HG03066 (cell line): ENCODE data around the gene HES4.
"Not testable (repeated sequence)": the region's sequence is repeated elsewhere in the genome, so short reads cannot be mapped to it uniquely, and the experiment has no call there.

Experiments
- ATAC-seq: cut with Tn5 transposase; IDR thresholded peaks from one replicate; pipeline ENCODE4 v1.9.1; 2021; ENCODE audit warnings: low read depth; ENCODE audit not compliant: unreplicated experiment

The HES4 gene

DNA sequence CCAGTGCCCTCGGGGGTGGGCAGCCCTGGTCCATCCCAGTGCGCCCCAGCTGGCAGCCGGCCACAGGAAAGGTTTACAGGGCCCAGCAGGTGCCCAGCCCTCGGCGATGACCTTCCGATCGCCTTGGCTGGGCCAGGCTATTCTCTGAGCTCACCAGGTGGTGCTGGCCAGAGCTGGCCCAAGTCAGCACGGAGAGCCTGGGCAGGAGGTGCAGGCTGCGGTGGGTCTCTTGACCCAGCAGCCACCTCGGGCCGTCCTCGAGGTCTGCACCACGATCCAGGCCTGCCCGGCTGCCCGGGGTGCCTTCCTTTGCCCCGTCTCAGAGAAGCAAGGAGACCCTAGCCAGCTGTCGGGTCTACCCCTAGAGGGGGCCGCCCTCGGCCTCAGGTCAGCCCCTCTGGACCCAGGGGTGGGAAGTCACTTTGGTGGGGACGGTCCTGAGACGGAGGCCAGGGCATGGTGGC lies 18.4 kb downstream of the HES4 start:
- no peak for ATAC-seq

DNA sequence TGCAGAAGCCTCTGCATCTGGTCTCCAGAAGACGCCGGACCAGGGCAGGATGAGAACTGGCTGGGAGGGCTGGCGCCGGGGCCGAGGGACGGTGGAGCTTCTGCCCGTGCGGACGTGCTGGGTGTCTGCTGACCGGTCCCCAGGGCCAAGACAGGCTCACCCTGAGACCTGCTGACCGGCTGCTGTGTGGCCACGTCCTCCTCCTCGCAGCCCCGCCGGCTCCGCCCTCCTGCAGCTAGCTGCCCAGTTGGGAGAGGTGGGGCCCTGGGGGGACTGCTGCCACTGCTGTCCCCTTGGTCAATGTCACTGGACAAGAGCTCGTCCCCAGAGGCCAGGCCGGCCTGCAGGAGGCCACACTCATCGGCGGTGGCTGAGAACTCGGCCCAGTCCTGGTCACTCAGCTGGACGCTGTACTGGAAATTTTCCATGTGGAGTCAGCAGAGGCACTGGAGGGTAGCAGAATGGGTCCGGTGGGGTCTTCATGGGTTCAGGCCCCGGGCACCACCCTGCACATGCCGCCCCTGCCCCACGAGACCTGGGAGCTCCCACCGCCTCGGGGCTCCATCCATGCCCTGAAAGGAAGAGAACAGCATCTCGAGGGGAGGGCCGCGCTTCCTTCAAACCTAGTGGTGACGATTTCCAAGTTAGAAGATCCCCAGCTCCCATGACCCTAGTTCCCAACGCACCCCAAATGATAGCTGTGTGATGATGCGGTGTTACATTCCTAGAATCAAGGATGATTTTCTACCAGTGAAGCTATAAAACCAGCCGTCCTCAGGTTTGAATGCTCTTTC lies 19.1 kb downstream of the HES4 start:
- no peak for ATAC-seq

DNA sequence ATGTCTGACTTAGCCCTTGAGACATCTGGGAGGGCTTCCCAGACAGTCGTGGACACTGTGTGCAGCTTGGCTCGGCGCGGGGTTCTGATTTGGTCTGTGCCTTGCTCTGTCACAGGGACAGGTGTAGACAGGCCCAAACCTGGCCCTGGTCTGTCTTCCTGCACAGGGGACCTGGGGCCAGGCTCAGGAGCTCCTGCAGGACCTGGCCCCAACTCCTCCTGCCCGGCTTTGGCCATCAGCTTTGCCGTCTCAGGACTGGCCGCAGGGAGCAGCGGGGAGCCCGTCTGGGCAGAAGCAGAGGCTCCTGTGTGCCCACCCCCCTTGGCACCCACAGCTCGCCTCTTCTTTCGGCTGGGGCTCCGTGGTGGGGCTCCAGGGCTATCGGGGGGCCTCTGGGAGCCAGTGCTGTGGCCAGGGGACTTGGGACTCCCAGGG lies 19.7 kb downstream of the HES4 start:
- ATAC-seq = no peak

DNA sequence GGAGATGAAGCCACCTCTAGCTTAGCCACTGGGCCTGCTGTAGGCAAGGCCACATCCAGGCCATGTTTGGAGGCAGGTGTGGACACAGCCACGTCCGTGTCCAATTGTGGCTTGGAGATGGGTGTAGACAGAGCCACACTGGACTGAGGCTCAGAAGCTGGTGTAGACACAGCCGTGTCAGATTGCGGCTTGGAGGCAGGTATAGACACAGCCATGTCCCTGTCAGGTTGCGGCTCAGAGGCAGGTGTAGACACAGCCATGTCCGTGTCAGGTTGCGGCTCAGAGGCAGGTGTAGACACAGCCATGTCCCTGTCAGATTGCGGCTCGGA lies 20.2 kb downstream of the HES4 start:
- ATAC-seq = no peak

DNA sequence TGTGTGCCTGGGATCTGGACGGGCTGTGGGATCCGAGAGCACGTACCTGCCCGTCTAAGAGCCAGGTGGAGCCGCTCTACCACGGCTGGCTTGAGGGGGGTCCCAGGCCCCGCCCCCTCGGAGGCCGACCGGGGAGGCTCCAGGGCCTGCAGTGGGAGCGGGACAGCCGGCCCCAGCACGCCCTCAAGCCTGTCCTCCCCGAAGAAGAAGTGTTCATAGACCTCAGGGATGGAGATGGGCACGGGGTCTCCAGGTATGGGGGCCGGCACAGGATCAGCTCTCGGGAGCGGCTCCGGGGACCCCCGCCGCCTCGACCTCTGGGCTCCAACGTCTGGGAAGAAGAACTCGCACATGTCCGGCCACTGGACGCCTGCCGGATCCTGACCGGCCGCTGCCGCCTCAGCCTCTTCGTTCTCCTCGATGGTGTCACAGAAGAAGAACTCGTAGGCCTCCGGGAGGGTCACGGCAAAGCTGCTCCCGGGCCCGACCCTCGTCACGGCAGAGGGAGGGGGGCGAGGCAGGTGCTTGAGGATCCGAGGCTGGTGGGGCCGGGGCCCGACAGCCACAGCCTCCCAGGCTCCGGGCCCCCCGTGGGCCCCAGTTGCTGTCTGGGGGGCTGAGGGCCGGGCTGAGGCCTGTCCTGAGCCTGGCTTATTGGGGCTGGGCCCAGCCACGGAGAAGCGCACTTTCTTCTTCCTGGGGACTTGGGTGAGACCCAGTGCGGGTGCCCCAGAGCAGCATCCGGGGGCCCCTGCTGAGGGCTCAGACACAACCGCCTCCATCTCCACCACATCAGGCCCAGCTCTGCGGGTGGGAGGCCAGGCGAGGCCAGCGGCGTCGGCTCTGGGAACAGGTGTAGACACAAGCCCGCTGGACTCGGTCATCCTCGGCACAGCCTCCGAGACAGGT lies 20.8 kb downstream of the HES4 start:
- no peak for ATAC-seq

DNA sequence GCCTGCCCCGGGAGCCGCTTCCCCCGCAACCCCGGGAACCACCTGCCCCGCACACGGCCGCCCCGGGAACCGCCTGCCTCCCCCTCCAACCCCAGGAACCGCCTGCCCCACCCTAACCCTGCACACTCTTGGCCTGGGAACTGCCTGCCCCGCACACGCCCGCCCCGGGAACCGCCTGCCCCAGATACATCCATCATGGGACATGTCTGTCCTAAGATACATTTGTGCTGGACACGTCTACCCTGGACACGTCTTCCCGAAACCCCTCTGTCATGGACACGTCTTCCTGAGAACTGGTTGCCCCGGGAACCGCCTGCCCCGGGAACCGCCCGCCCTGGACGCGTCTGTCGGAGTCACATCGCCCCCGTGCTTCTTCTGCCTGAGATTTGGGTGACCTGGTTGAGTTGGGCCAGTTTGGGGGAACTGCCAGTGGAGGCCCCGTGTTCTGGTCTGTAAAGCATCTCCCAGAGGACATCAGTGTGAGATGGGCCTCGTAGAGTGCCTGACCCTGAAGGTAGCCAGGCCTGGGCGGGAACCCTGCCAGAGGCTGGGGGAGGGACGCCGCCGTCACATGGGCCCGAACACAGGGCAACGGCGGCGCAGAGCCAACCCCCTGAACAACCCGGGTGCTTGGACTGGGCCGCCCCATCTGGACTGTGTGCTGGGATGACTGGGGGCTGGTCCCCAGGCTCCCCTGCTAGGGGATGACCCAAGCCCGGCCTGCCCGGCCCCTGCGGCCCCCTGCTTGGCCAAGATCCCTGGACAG lies 21.6 kb downstream of the HES4 start:
- ATAC-seq = no peak

DNA sequence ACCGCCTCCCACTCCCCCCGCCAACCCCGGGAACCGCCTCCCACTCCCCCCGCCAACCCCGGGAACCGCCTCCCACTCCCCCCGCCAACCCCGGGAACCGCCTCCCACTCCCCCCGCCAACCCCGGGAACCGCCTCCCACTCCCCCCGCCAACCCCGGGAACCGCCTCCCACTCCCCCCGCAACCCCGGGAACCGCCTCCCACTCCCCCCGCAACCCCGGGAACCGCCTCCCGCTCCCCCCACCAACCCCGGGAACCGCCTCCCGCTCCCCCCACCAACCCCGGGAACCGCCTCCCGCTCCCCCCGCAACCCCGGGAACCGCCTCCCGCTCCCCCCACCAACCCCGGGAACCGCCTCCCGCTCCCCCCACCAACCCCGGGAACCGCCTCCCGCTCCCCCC lies 23.1 kb downstream of the HES4 start:
- ATAC-seq = not testable (repeated sequence)

DNA sequence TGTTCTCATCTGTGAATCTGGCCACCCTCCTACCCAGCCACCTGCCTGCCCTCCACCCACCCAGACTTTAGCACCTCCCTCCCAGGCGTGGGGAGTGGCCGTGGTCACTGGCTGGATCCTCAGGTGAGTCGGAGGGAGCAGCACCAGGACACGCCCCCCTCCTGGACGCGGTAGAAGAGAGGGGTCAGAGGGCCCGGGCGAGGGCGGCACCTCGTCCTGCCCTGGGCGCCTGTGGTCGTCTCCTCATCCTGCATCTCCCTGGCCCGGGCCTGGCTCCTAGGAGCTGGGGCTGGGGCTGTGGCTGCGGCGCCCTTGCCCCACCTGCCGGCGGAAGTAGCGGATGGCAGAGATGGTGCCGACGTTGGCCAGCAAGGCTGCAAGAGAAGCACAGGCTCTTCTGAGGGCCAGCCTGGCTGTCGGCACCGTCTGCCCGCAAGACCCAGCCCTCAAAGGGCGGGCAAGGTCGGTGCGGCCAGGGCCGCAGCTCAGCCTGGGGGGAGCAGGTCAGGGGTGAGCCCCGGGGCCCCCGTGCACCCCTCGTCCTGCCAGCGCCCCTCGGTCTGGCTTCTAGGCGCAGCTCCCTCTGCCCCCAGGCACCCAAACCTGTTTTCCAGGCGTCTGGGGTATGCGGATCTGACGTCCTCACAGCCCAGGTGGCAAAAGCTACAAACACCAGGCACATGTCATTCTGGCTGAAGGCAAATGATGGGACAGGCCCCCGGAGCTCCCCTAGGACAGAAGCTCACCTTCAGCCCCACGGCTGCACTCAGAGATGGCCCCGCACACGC lies 23.8 kb downstream of the HES4 start:
- ATAC-seq = no peak

DNA sequence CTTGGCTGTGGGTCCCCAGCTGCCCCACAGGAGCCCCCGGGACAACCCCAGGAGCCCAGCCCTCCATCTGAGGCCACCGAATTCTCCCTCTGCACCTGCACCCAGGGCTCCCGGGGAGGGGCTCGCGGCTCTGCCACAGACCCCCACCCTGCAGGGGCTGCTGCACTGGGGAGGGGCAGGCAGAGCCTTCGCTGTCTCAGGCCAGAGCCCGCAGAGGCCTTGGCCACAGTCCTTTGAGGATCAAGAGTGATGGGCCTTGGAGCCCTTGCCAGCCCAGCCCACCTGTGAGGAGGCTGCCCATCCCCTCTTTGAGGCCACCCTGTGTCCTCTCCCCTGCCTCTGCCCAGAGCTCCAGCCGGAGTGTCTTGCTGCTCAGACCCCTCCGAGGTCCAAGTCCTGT lies 24.5 kb downstream of the HES4 start:
- ATAC-seq = no peak

DNA sequence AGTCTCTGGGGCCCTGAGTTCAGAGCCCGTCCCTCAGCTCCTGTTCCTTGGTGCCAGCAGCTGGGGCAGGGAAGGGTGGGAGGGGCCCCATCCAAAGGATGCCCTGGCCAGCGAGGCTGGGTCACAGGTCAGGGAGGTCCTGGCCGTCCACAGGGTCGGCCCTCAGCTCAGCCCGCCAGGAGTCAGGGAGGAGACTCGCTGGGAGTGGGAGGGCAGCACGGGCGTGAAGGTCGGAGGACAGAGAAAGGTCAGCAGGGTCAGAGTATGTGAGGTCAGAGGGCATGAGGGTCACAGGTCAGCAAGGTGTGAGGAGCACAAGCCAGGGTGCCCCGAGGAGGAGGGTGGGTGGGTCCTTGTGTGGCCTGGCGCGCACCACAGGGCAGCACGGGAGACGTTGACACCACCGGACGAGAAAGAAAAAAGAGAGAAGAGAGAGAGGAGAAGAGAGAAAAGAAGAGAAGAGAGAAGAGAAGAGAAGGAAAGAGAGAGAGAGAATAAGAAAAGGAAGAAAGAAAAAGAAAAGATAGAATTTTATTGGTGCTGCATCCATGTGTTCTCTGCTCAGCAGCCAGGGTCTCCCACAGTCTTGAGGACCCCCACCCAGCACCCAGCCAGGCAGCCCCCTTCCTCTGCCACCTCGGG lies 25.1 kb downstream of the HES4 start:
- no peak for ATAC-seq

DNA sequence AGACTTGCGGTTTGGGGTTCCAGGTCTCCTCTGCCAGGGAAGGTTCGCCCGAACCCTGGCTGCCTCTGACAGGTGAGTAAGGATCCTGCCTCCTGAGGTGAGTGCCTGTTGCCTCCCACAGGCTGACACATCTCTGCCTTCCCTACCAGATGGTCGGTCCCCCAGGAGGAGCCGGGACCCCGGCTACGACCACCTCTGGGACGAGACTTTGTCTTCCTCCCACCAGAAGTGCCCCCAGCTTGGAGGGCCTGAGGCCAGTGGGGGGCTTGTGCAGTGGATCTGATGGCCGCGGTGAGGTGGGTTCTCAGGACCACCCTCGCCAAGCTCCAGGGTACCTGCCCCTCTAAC lies 25.6 kb downstream of the HES4 start:
- no peak for ATAC-seq

DNA sequence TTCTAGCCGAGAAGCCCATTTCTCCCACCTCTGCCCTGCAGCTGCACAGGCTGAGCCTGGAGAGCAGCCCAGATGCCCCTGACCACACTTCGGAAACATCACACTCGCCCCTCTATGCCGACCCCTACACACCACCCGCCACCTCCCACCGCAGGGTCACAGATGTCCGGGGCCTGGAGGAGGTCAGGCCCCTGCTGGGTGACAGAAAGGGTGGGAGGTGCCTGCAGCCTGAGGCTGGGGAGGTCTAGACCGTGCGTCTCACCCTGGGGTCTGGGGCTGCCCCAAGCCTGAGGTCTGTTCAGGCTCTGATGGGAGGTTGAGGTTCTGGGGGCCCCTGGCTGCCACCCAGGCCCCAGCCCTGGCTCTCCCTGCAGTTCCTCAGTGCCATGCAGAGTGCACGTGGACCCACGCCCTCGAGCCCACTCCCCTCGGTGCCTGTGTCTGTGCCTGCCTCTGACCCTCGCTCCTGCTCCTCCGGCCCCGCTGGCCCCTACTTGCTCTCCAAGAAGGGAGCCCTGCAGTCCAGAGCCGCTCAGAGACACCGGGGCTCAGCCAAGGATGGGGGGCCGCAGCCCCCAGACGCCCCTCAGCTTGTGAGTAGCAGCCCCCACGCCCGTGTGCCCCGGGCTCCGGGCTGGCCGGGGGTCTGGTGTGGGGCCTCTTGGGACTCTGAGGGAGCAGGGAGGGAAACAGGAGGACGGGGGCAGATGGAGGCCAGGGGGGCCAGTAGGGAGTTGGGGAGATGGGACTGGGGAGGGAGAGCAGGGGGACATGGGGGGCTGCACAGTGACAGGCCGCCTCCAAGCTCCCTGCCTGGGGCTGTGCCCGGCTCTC lies 26.2 kb downstream of the HES4 start:
- ATAC-seq = no peak

DNA sequence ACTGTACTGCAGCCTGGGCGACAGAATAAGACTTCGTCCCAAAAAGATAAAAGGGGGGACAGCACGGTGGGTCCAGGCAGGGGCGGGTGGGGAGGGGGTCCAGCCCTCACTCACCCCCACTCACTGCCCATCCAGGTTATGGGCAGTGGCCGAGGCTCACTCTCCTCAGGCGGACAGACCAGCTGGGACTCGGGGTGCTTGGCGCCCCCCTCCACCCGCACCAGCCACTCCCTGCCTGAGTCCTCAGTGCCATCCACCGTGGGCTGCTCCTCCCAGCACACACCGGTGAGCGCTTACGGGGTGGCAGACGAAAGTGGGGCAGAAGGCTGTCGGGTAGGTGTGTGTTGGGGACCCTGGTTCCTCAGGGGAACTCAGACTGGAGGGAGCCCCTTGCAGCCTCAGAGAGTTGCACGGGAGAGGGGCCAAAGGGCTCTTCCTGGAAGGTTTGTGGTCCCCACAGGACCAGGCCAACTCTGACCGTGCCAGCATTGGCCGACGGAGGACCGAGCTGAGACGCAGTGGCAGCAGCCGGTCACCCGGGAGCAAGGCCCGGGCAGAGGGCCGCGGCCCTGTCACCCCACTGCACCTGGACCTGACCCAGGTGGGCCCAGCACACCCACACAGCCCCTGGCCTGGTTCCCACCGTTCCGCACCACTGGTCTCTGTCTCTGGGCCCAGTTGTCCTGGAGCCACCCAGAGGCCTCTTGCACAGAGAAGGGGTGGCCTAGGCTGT lies 27.0 kb downstream of the HES4 start:
- no peak for ATAC-seq

DNA sequence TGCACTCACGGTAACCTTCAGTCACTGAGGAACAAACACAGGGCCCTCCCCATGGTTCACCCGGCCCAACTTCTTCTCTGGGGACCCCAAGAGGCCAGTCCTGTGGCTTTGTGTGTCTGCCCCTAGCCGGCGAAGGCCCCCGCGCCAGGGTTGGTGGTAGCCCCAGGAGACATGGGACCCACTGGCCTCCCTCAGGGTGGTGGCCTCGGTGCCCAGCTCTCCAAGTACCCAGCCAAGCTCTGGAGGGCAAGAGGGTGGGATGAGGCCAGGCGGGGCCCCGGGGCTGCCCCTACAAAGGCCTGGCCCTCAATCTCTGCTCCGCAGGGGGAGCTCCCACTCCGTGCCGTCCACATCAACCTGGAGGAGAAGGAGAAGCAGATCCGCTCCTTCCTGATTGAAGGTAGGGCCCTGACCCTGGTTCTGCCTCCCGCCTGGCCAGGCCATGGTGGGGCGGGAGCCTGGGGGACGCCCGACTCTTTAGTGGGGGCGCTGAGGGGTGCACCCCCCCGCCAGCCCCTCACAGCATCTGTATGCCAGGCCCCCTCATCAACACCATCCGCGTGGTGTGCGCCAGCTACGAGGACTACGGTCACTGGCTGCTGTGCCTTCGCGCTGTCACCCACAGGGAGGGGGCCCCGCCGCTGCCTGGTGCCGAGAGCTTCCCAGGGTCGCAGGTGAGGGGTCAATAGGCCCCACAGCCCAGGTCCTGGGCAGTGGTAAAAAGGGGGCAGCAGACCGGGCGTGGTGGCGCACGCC lies 28.0 kb downstream of the HES4 start:
- ATAC-seq = no peak

DNA sequence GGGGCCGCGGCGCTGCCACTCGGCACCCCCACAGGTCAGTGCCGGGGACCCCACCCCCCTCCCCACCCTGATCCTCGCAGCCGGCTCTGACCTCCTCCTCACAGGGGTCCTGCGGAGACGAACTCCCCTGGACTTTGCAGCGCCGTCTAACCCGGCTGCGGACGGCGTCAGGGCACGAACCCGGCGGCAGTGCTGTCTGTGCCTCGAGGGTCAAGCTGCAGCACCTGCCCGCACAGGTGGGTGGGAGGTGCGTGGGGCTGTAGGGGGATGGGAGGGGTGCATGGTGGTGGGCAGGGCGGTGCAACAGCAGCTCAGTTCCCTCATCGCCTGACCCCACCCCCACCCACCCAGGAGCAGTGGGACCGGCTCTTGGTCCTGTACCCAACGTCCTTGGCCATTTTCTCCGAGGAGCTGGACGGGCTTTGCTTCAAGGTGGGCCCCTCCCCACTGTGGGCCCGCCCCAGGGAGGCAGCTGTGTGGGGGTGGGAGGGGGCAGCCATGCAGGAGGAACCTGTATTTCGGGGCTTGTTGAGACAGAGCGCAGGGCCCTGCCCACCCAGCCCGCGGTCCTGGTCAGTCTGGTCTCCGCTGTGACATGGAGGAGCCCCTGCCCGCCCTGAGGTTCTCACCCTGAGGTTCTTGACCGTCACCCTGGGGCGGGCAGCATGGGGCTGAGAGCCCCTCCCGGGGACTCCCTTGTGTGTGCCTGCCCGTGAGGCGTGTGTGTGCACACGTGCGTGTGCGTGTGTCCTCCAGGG lies 28.7 kb downstream of the HES4 start:
- ATAC-seq = no peak

DNA sequence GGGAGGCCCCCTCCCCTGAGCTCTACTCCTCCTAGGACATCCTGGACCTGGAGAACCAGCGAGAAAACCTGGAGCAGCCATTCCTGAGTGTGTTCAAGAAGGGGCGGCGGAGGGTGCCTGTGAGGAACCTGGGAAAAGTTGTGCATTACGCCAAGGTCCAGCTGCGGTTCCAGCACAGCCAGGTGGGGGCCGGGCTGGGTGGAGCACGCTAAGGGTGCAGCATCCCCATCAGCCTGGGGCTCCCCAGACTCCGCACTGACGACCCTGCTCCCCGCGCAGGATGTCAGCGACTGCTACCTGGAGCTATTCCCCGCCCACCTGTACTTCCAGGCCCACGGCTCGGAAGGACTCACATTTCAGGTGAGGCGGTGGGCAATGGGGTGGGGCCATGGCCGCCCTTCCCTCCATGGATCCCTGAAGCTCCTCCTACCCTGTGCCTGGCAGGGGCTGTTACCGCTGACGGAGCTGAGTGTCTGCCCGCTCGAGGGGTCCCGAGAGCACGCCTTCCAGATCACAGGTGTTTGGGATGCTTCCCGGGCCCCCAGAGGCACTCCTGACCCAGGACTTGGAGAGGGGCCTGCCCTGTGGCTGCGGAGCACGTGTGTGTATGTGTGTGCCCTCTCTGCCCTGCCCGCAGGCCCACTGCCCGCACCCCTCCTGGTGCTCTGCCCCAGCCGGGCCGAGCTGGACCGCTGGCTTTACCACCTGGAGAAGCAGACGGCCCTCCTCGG lies 29.5 kb downstream of the HES4 start:
- ATAC-seq = no peak
